HCT116 (cell line): Measurements from ENCODE around the gene TEAD1.

ENCODE experiments used
- ATF3 ChIP-seq: IDR thresholded peaks from 2 replicates; pipeline ENCODE4 v1.6.1; 2012
- CBX3 ChIP-seq: IDR thresholded peaks from 2 replicates; pipeline ENCODE4 v1.6.1; 2012; ENCODE audit warnings: low read depth
- CTCF ChIP-seq, 3 experiments: fragments of 200-600 bp in 1 of 3; sonication (generic) in 1 of 3; IDR thresholded peaks in 2 of 3; conservative IDR thresholded peaks in 1 of 3; 2 replicates each; pipeline ENCODE4 v1.5.1; 2012 to 2017; ENCODE audit warnings: low read depth in 2 of 3, low read length in 2 of 3, antibody characterized with exemption in 1 of 3, borderline replicate concordance in 1 of 3, control low read depth in 1 of 3, mild to moderate bottlenecking in 1 of 3, mixed read lengths in 1 of 3, mixed run types in 1 of 3, moderate library complexity in 1 of 3; ENCODE audit not compliant: insufficient read depth in 1 of 3
- EZH2 ChIP-seq: fragments of 200-600 bp; sonication (generic); IDR thresholded peaks from 2 replicates; pipeline ENCODE4 v1.6.1; 2017; ENCODE audit warnings: antibody characterized with exemption, mixed run types
- POLR2A ChIP-seq: IDR thresholded peaks from 2 replicates; pipeline ENCODE4 v1.7.0; 2011; ENCODE audit warnings: borderline replicate concordance; ENCODE audit not compliant: insufficient read depth, insufficient read length; ENCODE audit errors: extremely low read depth
- POLR2AphosphoS5 ChIP-seq: IDR thresholded peaks from 2 replicates; pipeline ENCODE4 v1.6.1; 2011; ENCODE audit warnings: mild to moderate bottlenecking, low read depth, low read length, moderate library complexity
- REST ChIP-seq: IDR thresholded peaks from 2 replicates; pipeline ENCODE4 v1.6.1; 2012; ENCODE audit warnings: low read depth
- ZFX ChIP-seq: fragments of 450-650 bp; IDR thresholded peaks from 2 replicates; pipeline ENCODE4 v1.6.1; 2017
- ZNF274 ChIP-seq: fragments of 200-500 bp; sonication (Bioruptor generic); IDR thresholded peaks from 2 replicates; pipeline ENCODE4 v1.6.1; 2014; ENCODE audit warnings: mild to moderate bottlenecking, low read depth, low read length, inconsistent platforms
- TF ChIP-seq, protein P1 (sequence below): IDR thresholded peaks from 2 replicates; pipeline ENCODE4 v1.6.1; 2012

- no peak for TF ChIP-seq POLR2A
- TF ChIP-seq ZNF274, result no peak
- TF ChIP-seq POLR2AphosphoS5, result no peak; the same call in 1 of the 2 replicates
- TF ChIP-seq, protein P1, sequence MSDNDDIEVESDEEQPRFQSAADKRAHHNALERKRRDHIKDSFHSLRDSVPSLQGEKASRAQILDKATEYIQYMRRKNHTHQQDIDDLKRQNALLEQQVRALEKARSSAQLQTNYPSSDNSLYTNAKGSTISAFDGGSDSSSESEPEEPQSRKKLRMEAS, result no peak
- no peak for TF ChIP-seq CTCF (IDR thresholded peaks at IDR 0.05 in 2 of 3, conservative IDR thresholded peaks at IDR 0.05 in 1 of 3; ENCODE audit: borderline replicate concordance in 1 of 3, insufficient read depth in 1 of 3, low read depth in 2 of 3, low read length in 2 of 3)
- TF ChIP-seq EZH2, result no peak
- no peak for TF ChIP-seq ZFX
- TF ChIP-seq ATF3, result no peak
- TF ChIP-seq REST, result no peak
- no peak for TF ChIP-seq CBX3
Observed at GRCh38 chr11:12694183-12694531, 19.9 kb downstream of the TEAD1 start.
